NB4 (cell line): ENCODE measurements around the gene MTOR.

ENCODE experiments used
- CTCF ChIP-seq: IDR thresholded peaks from one replicate; pipeline ENCODE4 v1.5.1; 2012; ENCODE audit warnings: low read depth, low read length
- MYC ChIP-seq: IDR thresholded peaks from 2 replicates; pipeline ENCODE4 v1.6.1; 2011; ENCODE audit warnings: low read depth, low read length
- TF ChIP-seq, protein P1 (sequence below): IDR thresholded peaks from 2 replicates; pipeline ENCODE4 v1.6.1; 2011; ENCODE audit warnings: low read depth, low read length

DNA sequence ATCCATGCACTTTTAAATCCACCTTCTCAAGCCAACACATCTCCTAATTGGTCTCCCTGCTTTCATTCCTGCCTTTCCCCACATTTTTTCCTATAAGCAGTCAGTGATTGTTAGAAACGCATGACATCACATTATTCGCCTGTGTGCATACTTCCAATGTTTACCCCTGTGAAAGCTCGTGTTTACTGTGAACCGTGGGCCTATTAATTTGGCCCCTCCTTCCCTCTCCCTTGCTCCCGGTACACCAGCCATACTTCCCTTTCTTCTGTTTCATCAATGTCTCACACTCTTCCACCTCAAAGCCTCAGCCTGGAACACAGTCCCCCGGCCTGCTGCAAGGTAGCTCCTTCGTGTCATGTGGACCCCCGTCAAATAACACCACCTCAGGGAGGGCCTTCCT is 9.1 kb downstream of the MTOR start:
- no peak for TF ChIP-seq CTCF
- TF ChIP-seq MYC = no peak
- TF ChIP-seq, protein P1, sequence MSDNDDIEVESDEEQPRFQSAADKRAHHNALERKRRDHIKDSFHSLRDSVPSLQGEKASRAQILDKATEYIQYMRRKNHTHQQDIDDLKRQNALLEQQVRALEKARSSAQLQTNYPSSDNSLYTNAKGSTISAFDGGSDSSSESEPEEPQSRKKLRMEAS = no peak
